ENCODE results near the gene FHOD3. TPM values are rescaled to one million over a fixed set of nuclear protein-coding genes. Genes with fewer than 3 reads are reported as not detected.

FHOD3 gene
- total RNA-seq, 1 donor, result not detected

DNA sequence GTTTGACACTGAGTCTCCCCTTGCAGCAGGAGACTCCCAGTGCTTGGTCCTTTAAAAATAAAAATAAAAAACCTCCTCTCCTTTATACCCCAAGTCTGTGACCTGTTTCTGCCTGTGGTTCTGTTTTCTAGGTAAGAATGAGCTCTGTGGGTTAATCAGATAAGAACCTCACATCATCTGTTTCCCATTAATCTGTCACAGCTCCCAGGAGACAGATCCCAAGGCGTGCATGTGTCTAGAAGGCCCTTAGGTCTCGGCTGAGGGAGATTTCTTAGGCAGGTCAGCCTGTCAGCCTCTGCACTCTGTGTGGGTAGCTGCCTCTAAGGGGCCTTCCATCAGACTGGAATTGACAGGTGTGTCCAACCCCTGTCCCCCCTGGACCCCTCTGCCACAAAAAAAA lies 80.7 kb downstream of the FHOD3 start:
- DNase-seq (ENCODE audit: low read depth in 2 of 3, low spot score in 2 of 3), result no peak

DNA sequence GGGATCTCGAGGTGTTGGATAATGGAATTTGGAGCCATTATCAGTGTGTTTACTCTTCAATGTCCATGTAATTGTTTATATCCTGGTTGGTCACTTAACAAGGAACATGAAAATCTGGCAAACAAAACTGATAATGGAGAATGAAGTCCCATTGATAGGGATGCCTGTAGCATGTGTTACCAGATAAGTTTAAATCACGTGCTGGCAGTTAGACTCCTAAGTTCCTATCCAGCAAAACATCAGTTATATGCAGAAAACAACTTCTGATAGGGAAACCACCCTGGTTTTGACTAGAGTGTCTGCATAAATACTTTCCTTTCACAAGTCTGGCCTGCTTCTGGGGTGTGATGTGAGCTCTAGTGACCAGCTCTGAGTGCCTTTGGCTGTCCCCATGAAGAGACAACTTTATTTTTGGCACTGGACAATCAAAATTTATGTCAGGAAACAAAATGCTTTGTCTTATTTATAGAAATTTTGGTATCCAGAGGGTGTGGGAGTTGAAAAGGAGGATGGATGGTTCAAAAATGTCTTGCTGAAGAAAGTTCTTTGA lies 82.0 kb downstream of the FHOD3 start:
- no peak for DNase-seq (ENCODE audit: low read depth in 2 of 3, low spot score in 2 of 3)

DNA sequence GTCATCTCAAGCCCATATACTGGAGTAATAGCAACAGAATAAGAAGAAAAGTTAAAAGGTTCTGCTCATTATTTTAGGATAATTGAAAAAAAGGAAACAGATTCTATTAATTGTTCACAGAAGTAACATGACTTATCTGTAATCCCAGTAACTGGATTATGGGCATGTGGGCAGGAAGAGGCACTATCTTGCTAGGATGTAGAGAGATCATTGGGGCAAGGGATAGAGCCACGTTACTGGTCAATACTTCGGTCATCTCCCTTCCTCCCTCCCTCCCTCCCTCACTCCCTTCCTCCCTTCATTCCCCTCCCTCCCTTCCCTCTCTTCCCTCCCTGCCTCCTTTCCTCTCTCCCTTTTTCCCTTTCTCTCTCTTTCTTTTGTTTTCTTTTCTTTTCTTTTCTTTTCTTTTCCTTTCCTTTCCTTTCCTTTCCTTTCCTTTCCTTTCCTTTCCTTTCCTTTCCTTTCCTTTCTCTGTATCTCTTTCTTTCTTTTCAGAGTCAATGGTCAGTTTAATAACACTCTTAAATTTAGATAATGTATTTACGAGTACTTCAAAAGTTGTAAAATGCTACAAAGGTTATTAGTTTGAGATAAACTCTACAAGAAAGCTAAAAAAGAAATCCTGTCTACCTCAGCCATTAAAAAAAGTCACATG lies 82.8 kb downstream of the FHOD3 start:
- no peak for DNase-seq (ENCODE audit: low read depth in 2 of 3, low spot score in 2 of 3)

DNA sequence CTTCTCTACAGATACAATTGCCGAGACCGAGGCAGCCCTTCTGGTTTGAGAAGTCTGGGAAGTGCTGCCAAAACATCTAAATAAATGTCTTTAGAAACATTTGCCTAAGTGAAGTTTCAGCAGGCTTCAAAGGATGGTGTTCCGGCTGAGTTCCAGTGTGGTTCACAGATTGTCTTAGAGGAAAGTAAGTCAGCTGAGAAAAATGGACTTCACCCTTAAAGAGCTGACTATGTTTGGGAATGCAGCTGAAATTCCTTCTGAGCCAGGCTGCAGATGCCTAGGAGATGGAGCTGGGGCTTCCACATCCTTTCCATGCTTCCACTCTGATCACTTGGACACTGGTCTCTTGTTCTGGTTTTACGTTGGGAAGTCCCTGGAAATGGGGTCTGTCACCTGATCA lies 83.6 kb downstream of the FHOD3 start:
- no peak for DNase-seq (ENCODE audit: low read depth in 2 of 3, low spot score in 2 of 3)

DNA sequence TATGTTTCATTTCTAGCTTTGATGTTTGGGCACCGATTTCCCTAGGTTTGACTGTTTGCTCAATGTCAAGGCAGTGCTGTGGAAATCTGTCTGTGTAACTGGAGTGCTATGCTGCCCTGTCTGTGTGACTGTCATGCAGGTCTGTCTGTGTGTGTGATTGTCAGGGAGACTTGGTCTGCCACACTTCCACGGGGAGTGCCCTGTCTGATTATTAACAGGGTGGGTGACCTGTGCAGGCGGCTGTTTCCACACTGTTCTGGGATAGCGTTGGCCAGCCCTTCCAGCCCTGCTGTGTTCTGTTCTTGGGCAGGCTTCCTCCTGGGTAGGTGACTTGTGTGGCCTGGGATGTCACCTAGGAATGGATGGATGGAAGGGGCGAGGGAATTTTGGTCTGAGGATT lies 85.3 kb downstream of the FHOD3 start:
- no peak for DNase-seq (ENCODE audit: low read depth in 2 of 3, low spot score in 2 of 3)

DNA sequence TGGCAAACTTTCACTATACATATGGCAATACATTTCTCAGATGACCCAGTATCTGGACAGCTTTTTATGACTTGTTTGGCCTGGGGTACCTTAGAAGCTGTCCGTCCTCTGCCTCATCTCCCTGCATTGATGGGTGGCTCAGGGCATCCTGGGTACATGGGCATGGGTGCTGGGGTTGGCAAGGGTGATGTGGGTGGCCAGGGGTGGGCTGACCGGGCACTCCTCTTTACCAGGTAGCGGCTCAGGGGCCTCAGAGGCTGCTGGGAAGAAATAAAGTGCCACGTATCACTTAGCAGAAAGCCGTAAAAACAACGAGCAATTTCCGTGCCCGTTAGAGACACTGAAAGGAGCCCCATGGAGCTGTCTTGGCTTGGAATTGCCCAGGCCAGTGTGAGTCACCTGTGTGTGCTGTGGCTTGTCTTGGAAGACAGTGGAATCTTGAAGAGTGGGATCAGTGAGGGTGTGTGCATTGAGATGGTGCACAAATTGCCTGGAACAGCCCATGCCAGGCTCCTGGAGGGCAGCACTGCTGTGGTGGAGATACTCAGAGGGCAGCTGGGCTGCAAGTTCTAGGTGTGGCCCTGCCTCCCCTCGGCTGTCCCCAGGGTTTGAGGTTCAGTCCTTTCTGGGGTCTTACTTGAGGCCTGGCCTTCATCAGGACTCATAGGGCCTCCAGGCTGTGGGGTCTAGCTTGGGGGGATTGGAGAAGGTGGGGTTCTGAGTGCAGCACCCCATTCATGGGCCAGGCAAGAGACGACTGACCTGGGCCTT lies 88.8 kb downstream of the FHOD3 start:
- no peak for DNase-seq (ENCODE audit: low read depth in 2 of 3, low spot score in 2 of 3)

DNA sequence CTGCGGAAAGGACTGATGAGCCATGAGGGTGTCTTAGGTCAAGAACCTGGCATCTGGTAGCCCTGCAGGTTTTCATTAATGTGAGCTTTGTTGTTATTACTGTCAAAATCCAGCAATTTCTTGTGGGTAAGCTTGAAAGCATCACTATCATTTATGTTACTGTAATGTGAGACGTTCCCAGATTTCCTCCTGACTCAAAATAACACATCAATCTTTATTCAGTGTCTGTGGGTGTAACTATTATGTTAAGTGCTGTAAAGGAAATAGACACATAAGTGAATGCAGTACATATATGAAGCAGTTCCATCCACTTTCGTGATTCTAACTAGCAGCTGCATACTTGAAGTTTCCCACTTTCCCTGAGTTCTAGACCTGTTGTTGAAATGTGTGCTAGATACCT lies 89.8 kb downstream of the FHOD3 start:
- DNase-seq (ENCODE audit: low read depth in 2 of 3, low spot score in 2 of 3), result no peak

DNA sequence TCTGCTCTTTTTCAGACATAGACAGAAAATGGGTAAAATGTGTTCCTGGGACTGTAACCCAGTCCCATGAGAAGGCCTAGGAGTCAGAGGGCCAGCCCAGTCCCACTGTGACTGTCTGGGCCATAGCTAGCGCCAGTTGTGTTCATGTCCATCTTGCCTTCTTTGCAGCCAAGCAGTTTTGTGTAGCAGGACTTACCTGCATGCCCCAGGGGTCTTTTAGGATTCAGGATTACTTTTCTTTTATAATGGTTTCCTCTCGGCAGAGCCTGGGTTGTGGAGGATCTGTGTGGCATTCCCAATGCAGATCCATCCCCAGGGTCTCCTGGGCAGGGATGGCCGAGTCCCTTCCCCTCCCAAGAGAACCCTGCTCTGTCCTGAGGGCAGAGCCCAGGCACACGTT lies 90.8 kb downstream of the FHOD3 start:
- no peak for DNase-seq (ENCODE audit: low read depth in 2 of 3, low spot score in 2 of 3)

DNA sequence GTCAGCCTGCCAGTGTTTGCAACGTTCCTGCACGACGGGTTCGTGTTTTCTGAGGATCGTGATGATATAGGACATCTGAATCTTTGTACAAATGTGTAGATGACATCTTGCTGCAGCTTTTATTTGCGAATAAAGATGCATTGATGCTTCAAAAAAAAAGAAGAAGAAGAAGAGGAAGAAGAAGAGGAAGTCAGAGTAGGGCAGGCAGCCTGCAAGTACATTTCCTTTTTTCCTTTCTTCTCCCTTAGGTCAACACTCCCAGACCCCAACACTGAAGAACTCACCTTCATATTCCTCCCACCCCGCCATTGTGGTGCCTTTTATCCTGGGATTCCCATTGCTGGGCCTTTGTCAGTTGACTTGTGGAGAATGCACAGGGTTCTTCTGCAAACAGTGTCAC lies 91.5 kb downstream of the FHOD3 start:
- DNase-seq (ENCODE audit: low read depth in 2 of 3, low spot score in 2 of 3), result no peak

DNA sequence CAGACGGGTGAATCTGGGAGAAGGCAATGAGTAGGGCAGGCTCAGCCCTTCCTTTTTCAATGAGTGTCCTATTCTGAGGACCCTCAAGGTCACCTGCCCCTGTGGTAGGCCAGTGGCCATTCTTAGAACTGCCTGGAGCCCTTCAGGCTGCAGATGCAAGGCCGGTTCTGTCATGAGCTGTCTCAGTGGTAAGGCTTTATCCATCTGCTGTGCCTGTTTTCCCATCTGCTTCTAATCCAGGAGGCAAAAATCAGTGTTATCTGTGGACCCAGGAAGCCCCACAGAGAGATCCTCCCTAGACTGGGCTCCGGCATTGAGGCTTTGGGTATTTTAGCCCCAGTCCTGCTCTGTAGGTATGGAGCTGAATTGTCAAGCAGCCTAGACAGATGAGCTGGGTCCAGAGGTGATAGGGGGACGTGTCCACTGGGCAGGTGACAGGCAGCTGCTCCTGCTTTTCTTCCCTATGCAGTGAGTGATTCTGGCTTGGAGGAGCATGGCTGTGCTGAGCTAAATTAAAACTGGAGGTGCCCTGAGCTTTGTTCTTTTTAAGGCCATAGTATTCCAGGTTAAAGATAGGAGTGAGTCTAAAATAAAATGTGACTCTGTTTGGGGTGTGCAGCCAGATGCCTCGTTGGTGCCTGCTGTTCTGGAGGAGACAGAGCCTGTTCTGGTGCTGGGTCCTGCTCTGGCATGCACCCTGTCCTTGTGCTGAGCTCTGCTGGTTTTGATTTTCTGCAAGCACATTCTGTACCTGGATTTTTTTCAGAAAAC lies 92.5 kb downstream of the FHOD3 start:
- no peak for DNase-seq (ENCODE audit: low read depth in 2 of 3, low spot score in 2 of 3)

DNA sequence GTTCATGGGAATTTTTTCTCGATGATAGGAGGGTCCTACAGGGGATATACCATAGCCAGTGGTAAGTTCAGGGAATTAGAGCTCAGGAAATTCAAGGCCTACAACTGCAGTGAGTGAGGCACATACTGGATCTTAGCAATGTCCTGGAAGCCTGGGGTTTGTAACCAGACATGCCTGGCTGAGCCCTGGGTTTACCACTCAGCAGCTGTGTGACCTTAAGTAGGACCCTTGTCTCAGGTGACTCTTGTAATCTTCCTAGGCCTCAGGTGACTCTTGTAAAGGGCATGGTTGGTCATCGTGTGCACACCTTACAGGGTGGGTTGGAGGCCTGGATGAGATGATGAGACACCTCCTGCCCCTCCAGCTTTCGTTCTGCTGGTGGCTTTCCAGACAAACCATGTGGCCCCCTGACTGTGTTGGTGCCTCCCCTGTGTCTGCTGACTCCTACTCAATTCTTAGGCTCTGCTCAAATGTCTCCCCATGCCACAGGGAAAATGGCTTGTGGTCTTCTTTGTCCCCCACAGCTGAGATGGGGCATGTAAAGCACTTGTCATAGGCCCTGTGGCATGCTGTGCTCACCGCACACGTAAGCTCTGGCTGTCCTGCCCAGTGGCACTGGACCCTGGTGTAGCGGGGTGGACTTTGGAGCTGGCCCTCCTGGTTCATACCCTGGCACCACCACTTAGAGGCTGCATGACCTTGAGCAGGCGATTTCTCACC lies 94.1 kb downstream of the FHOD3 start:
- no peak for DNase-seq (ENCODE audit: low read depth in 2 of 3, low spot score in 2 of 3)

DNA sequence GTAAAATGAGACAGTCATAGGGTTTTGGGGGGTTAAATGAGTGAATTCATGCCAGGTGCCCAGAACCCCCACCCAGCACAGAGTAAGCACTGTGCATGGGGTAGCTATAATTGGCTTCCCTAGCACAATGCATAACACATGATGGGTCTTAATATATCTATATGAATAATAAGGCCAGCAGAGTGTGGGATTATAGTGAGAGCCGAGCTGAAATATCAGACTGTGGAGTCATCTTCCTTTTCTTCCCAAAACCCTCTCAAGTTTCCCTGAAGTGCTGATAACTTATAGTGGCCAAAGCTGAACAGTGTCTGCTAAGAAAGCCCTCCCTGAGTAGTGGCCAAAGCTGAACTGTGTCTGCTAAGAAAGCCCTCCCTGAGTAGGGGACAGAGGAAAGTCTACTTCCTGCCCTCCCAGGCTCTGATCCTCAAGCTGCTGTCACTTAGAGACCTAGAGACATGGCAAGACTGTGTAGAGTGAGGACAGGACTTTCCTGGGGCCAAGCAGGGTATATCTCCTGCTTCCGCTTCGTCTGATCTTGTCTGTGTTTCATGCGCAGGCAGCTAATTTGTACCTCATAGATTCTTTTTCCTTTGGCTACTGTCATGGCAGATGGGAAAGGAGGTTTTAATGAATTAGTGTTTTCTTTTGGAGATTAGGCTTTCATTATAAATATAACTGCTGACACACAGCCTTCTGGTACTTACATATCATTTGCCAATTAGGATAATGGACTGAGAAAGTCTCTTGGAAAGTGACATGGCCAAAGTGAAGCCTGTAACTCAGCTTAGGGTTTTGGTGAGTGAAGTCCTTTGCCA lies 94.9 kb downstream of the FHOD3 start:
- DNase-seq (ENCODE audit: low read depth in 2 of 3, low spot score in 2 of 3), result no peak

DNA sequence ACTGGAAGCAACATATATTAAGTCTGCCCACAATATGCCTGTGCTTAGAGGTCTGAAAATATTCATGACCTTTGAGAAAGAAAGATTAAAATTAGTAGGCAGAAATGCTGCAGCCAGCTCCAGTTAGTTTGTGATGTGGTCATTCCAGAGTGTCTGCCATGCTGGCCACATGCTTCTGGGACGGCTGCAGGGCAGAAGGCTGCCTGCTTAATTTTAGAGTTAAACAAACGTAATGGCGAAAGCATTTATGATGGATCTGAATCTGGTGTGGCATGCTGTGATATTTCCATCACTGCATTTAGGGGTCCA lies 95.4 kb downstream of the FHOD3 start:
- DNase-seq (ENCODE audit: low read depth in 2 of 3, low spot score in 2 of 3), result no peak

DNA sequence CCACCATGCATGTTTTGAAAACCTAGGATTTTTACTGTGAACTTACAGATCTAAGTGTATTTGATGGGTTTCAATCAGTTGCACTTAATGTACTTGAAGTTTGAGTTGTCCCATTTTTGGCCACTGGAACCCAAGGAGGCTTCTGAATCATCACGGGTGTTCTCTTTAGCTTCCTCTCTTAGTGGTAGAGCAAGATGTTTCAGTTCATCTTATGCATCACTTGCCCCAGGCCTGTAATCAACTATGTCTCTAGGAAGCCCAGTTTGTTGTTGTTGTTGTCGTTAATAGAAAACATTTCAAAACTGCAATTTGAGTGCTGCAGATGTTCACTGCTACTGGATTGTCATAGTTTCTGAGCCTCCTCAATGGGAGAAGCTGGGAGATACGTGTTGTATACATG lies 97.0 kb downstream of the FHOD3 start:
- DNase-seq (ENCODE audit: low read depth in 2 of 3, low spot score in 2 of 3), result no peak

DNA sequence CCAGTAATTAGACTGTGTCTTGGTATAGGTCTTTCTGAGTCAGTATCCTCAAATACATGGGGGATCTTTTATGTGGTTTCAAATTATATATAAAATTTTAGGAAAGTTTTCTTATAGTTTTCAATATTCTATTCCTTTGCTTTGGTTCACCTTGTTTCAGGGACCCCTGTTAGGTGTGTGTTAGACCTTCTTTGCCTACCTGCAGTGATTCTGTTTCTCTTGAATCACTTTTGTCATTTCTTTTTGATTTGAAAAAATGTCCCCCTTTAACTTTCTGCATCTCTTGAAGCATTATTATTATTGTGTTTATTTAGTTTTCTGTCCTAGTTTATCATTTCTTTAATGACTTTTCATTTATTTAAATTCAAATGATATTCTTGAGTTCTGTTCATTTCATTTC lies 98.7 kb downstream of the FHOD3 start:
- DNase-seq (ENCODE audit: low read depth in 2 of 3, low spot score in 2 of 3), result no peak

DNA sequence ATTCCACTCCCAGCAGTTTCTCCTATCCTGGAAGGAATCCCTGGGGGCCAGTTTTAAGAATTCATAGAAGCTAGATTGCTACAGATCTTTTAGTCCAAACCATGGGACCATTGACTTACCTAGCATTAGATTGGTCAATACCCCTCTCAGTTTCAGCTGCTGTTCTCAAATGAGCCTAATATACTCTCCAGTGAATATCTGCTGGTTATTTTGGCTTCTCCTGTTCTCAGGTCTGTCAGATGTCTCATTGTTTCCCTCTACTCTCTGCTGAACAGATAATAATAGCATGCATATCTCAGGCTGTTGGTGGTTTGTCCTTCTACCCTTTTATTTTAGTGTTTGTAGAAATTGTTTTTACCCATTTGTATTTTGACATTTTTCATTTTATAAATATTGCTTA lies 99.5 kb downstream of the FHOD3 start:
- no peak for DNase-seq (ENCODE audit: low read depth in 2 of 3, low spot score in 2 of 3)

DNA sequence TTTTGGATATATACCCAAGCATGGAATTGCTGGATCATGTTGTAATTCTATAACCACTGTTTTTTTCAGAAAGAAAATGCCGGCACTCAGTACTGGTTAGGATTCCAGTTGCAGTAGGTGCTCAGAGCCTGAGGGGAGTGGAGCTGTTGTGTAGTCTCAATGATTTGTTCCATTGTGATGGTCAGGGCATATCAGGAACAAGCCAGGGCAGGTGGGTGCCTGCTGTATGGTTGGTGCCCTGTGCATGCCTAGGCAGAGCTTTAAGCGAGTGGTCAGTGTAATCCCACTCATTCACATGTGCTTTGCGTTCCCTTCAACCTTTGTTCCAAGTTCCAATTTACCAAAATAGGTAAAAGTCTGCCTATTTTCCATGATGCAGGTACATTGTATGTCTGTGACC lies 100.9 kb downstream of the FHOD3 start:
- no peak for DNase-seq (ENCODE audit: low read depth in 2 of 3, low spot score in 2 of 3)

DNA sequence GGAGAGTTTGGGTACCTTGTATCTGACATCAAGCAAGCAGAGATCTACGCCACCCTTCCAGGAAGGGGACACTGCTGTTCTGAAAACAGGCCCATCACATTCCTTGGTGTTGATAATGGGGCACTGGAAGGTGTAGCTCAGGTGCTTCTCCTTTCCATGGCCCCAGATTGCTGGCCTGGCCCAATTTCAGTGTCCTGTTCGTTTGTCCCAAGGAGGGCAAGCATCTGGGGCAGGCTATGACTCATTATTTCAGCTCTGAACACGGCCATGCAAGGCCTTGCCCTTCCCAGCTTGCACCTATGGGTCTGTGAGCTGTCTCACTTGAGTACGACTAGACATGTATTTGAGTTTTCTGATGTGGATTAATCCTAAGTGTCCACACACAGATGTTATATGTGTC lies 101.5 kb downstream of the FHOD3 start:
- no peak for DNase-seq (ENCODE audit: low read depth in 2 of 3, low spot score in 2 of 3)

DNA sequence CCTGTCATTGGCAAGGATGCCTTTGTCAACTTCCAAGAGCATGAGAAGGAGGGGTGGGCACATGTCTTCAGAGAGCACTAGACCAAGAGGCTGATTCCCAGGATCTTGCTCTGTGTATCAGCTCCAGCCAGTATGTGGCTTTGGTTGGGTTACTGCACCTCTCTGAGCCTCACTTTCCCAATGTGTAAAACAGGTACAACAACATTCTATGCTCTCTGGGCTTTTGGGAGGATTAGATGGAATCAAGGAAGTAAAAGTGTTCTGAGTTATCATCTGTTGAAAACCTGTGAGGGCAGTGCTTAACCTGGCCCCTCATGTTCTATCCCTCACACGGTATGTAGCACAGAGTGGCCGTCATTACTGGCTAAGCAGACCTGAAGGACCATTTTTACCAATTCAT lies 103.9 kb downstream of the FHOD3 start:
- DNase-seq (ENCODE audit: low read depth in 2 of 3, low spot score in 2 of 3), result no peak

DNA sequence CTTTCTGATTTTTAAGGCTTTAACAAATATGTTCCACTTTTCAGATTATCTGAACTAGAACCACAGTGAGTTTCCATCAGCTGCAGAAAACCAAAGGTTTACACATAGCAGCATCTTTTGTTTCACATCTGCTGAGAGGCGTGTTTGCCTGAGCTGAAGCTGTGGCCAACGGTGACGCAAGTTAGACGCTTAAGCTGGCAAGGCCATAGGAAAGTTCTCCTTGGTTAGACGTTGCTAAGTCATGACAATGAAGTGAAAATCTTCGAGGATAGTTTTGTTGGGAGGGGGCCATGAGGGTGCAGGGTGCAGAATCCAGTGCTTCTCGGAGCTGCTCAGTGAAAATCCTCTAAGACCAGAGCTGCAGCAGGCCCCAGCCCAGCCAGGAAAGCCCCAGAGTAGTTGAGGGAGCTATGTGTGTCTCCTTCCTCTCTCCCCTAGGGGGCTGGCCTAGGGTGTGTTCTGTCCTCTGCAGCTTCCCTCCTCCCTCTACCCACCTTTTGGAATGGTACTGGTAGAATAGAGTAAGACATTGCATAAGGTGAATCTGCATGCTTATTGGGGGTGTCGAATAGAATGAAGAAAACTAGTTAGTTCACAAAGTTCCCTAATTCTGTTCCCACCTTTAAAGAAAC lies 105.4 kb downstream of the FHOD3 start:
- DNase-seq (ENCODE audit: low read depth in 2 of 3, low spot score in 2 of 3), result no peak

Data from hematopoietic multipotent progenitor cell (in vitro differentiated cells).